ENCODE measurements around the gene LY6G5B. TPM values are rescaled to one million over a fixed set of nuclear protein-coding genes. Genes with fewer than 3 reads are reported as not detected.

Gene LY6G5B
- total RNA-seq, 2 experiments from 2014 or later = 16.7 to 17.2 TPM

DNA sequence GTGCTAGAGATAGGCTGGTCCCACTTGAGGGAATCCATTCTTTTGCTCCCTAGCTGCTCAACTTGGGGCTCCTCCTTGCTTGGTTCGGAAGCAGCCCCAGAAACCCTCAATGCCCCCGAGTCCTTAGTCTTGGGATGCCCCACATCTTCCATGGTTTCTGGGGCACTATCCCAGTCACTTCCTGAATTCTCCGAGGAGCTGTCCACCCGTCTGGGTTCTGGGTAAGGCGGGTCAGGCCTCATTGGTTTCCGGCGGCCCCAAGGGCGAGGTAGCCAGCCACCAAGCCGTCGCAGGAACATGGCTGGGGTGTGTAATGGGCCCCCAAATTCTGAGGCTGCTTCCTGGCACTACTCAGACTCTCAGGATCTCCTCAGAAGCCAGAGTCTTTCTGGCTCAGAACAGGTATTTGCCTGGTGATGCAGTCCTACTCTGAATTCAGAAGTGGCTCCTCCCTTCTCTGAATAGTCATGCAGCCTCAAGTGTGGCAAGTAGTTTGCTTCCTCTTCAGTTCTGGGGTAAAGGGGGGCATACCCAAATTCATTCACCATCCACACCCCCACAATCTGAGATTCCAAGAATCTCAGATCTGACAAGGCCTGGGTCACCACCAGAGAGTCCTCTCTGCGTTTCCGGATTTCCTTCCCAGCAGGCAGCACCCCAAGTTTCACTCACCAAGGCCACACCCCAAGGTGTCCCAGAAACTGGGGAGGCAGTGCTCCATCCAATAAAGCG lies 10.0 kb upstream of the LY6G5B start:
- no peaks in the 10 kb centered on the region for H3K9me3 Mint-ChIP-seq
- H3K27me3 Mint-ChIP-seq = no peaks in the 10 kb centered on the region
- ChIA-PET POLR2A (interaction anchor here (1.0 to 8.1 kb wide), 10 partner anchors 6 to 175 kb away, joined by 5 to 278 read pairs (median 7); partner anchors contain the start of genes APOM, BAG6, DDX39B and HSPA1B), CTCF (interaction anchor here (1.1 to 2.9 kb wide), 3 partner anchors 43 to 292 kb away, joined by 3 to 11 read pairs (median 4); partner anchors contain the start of genes ABHD16A and CLIC1)
- peaks cover 88% of the 10 kb centered on the region for H3K4me1 Mint-ChIP-seq
- DNase-seq = peak; percentile 58
- H3K4me3 Mint-ChIP-seq = peak overlapping the region; percentile 95
- peaks cover 90% of the 10 kb centered on the region for H3K36me3 Mint-ChIP-seq (ENCODE audit: low read depth)
- H3K27ac Mint-ChIP-seq = peak overlapping the region; percentile 95

DNA sequence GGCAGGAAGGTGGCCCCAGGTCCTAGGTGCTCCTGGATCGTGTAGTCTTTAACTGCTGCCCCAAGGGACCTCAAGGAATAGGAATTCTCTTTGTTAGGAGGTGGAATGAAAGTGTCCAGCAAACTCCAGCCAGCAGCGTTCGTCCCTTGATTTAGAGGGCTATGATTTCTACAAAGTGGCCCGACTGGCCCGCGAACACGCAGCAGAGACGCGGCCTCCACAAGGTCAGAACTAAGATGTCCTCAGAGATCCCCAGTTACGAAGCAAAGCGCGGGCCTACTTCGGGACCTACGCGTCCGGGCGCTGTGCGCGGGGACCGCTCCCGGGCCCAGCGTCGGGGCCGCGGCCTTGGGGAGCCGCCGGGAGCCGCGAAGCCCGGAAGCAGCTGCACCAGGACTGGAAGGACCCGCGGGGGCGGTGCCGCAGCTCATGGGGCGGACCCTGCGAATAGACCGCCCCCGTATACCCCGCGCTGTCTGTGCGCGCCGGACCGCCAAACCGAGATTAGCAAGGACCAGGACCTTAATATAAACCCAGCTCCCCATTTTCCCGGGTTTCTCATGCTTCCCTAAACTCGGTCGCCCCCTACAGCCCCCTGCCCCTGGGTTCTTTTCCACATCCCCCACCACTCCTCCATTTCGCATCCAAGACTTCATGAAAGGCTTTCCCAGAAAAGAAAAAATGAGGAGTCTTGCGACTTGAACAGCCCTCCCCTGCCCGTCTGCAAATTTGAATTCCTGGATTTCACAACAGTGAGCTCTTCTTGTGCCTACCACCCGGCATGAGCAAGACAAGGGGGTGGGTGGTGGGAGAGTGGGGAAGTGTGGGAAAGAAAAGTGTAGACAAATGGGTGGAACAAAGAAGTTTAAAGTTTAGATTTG lies 9.2 kb upstream of the LY6G5B start, which contains the start of gene C6orf47:
C6orf47 (minus strand) TSS at position 398 of the 881 bp plus-strand sequence. CDS start 831 bp downstream, outside the sequence.
- ChIA-PET CTCF (interaction anchor here (0.7 to 2.9 kb wide), 7 partner anchors 8 to 291 kb away, joined by 3 to 11 read pairs (median 3); partner anchors contain the start of genes ABHD16A, BAG6 and CLIC1), POLR2A (interaction anchor here (0.7 to 8.1 kb wide), 21 partner anchors 7 to 176 kb away, joined by 3 to 278 read pairs (median 5); partner anchors contain the start of genes ABHD16A, APOM, BAG6 and DDX39B)
- H3K4me3 Mint-ChIP-seq = peak within 1 kb of the TSS; percentile 95
- H3K9me3 Mint-ChIP-seq = no peaks in the 10 kb centered on the region
- peak; percentile 82 for DNase-seq
- peaks cover 83% of the 10 kb centered on the region for H3K4me1 Mint-ChIP-seq
- H3K36me3 Mint-ChIP-seq (ENCODE audit: low read depth) = peaks cover 86% of the 10 kb centered on the region
- H3K27ac Mint-ChIP-seq = peak within 1 kb of the TSS; percentile 95
- H3K27me3 Mint-ChIP-seq = no peaks in the 10 kb centered on the region

DNA sequence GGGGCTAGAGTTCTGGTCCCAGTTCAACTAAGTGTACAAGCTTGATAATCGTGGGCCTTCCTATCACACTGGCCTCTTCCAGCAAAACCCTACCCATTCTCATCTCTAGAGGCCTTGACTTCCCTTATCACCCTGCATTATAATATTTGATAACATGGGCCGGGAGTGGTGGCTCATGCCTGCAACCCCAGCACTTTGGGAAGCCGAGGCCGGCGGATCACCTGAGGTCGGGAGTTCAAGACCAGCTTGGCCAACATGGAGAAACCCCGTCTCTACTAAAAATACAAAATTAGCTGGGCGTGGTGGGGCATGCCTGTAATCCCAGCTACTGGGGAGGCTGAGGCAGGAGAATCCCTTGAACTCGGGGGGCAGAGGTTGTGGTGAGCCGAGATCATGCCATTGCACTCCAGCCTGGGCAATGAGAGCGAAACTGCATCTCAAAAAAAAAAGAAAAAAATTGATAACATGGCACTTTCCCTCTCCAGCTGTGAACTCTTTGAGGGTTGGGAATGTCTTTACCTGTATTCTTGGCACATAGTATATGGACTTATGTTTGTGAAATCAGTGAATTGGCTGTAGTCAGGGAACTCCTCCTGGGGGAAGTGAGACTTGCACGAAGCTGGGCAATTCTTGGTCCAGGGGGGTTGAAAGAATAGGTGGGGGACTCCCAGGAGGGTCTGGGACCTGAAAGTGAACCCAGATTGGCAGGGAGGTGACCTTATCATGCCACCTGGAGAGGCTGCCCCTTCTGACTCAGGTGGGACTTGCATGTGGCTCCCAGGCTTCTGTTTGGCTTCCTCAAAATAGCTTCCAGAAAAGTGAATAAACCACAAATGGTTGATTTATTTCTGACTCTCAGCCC lies 8.3 kb upstream of the LY6G5B start:
- Mint-ChIP-seq H3K9me3 (no peaks in the 10 kb centered on the region), H3K4me1 (peaks cover 82% of the 10 kb centered on the region), H3K36me3 (ENCODE audit: low read depth) (peaks cover 86% of the 10 kb centered on the region), H3K27me3 (no peaks in the 10 kb centered on the region), H3K27ac (peak overlapping the region; percentile 87), H3K4me3 (peak overlapping the region; percentile 95)
- CTCF ChIA-PET = interaction anchor here (0.7 to 2.9 kb wide), 7 partner anchors 9 to 290 kb away, joined by 3 to 11 read pairs (median 3); partner anchors contain the start of genes ABHD16A, BAG6 and CLIC1
- POLR2A ChIA-PET = interaction anchor here (0.7 to 8.1 kb wide), 21 partner anchors 8 to 175 kb away, joined by 3 to 278 read pairs (median 5); partner anchors contain the start of genes ABHD16A, APOM, BAG6 and DDX39B
- DNase-seq = no peak

DNA sequence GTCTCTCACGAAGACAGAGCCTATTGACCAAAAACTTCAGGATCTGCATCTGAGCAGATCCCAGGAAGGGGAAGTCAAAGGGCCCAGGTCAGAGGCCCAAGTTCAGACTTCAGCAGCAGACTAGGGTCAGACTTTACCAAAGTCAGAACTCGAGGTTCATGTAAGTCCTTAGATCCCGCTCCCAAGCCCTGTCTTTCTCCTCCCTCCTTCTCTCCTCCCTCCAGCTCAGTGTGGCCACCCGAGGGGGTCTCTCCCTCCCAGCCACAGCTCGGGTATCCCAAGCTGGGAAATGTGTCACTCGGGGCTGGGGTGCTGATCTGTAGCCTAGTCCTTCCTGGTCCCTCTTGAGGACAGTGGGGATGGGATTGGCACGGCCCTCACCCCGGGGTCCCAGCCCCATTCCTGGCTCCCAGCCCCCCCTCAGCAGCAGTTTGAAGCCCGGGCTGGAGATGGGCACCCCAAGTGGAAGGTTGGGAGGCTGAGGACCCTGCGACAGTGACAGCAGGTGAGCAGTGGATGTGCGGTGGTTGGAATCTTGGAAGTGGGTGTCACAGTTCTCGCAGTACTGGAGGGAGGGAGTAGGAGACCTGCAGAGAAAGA lies 7.6 kb upstream of the LY6G5B start:
- H3K27me3 Mint-ChIP-seq = no peaks in the 10 kb centered on the region
- H3K36me3 Mint-ChIP-seq (ENCODE audit: low read depth) = peaks cover 87% of the 10 kb centered on the region
- peak overlapping the region; percentile 54 for H3K27ac Mint-ChIP-seq
- ChIA-PET POLR2A (interaction anchor here (1.0 to 8.1 kb wide), 4 partner anchors 9 to 945 kb away, joined by 3 to 278 read pairs (median 67); partner anchors contain the start of genes APOM, BAG6, CLIC1 and MDC1), CTCF (interaction anchor here (2.9 kb wide), 1 partner anchor 75 kb away, joined by 11 read pairs; the partner anchor contains the start of gene CLIC1)
- H3K4me3 Mint-ChIP-seq = peak overlapping the region; percentile 95
- no peak for DNase-seq
- peaks cover 85% of the 10 kb centered on the region for H3K4me1 Mint-ChIP-seq
- H3K9me3 Mint-ChIP-seq = no peaks in the 10 kb centered on the region

DNA sequence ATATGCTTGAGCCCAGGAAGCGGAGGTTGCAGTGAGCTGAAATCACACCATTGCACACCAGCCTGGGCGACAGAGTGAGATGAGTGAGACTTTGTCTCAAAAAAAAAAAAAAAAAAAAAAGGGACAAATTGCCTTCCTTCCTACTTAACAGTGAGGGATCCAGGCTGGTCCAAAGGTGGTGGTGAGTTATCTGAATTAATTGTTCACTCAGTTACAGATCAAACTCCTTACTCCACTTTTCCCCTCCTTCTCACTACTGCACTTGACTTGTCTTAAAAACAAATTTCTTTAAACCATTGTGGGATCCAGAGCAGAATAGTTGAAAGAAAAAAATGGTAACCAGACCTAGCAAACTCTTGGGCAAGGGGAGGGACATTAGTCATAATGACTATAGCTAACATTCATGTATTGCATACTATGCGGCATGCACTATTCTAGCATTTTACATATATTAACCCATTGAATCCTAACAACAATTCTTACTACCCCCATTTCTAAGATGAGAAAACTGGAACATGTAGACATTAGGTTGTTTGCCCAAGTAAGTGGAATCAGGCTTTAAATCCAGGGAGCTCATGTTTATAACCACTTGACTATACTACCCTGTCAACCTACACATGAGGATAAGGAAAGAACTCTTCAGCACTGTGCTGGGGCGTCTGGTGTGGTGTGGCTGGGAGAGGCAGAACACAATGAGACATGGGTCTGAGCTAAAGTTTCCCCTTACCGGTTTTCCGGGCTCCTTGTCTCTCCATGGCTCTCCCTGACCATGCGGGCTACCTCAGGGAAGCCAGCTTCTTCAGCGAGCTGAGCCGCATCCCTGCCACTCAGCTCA lies 6.4 kb upstream of the LY6G5B start:
- POLR2A ChIA-PET = interaction anchor here (0.6 to 8.1 kb wide), 11 partner anchors 10 to 946 kb away, joined by 3 to 278 read pairs (median 8); partner anchors contain the start of genes ABHD16A, APOM, BAG6 and CLIC1
- Mint-ChIP-seq H3K4me1 (peaks cover 84% of the 10 kb centered on the region), H3K9me3 (no peaks in the 10 kb centered on the region), H3K27ac (peak overlapping the region; percentile 89), H3K4me3 (peak overlapping the region; percentile 86), H3K36me3 (ENCODE audit: low read depth) (peaks cover 87% of the 10 kb centered on the region), H3K27me3 (no peaks in the 10 kb centered on the region)
- CTCF ChIA-PET = interaction anchor here (0.5 to 2.6 kb wide), 8 partner anchors 11 to 264 kb away, joined by 3 to 19 read pairs (median 5); partner anchors contain the start of genes BAG6, DDX39B, HSPA1B and LTB
- no peak for DNase-seq

DNA sequence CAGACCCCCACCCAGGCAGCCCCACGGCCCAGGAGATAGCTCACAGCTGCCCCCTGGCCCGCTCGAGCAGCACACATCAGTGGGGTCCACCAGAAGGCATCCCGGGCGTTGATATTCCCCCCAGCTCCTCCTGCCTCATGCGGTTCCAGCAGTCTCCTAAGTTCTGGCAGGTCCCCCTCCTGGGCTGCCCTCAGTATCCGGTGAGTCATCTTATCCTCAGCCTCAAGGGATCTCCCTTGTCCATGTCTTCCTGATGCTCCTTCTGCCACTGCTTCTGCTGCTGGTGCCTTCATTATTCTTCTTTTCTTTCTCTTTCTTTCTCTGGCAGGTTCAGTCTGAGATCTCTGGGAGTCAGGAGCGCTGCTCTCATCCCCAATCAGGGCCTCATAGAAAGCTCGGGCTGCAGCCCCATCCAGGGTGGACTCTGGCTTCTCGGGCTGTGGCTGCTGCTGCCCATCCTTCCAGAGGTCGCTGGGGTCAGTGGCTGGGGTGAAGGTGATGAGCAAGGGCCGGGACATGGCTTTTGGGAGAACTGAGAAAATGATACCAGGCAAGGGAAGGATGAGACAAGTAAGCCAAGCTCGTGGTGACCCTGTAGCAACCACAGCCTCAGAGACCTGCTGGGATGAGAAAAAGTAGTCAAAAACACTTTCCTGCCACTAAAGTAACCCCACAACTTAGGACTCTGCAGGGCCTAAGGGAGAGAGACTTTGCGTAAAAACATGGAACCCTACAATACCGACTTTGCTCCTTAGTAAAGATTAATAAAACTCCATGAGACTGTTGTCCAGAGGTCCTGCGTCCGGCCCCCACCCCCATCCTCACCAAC lies 5.6 kb upstream of the LY6G5B start:
- Mint-ChIP-seq H3K4me1 (peaks cover 82% of the 10 kb centered on the region), H3K27ac (peak overlapping the region; percentile 89), H3K27me3 (no peaks in the 10 kb centered on the region), H3K4me3 (peak overlapping the region; percentile 86), H3K9me3 (no peaks in the 10 kb centered on the region), H3K36me3 (ENCODE audit: low read depth) (peaks cover 89% of the 10 kb centered on the region)
- ChIA-PET POLR2A (interaction anchor here (0.6 to 8.1 kb wide), 42 partner anchors 11 to 1308 kb away, joined by 3 to 278 read pairs (median 4); partner anchors contain the start of genes ABHD16A, APOM, BAG6 and CLIC1), CTCF (interaction anchor here (0.5 to 2.6 kb wide), 11 partner anchors 12 to 265 kb away, joined by 3 to 19 read pairs (median 5); partner anchors contain the start of genes BAG6, HSPA1B, LTB and NEU1)
- peak; percentile 36 for DNase-seq

DNA sequence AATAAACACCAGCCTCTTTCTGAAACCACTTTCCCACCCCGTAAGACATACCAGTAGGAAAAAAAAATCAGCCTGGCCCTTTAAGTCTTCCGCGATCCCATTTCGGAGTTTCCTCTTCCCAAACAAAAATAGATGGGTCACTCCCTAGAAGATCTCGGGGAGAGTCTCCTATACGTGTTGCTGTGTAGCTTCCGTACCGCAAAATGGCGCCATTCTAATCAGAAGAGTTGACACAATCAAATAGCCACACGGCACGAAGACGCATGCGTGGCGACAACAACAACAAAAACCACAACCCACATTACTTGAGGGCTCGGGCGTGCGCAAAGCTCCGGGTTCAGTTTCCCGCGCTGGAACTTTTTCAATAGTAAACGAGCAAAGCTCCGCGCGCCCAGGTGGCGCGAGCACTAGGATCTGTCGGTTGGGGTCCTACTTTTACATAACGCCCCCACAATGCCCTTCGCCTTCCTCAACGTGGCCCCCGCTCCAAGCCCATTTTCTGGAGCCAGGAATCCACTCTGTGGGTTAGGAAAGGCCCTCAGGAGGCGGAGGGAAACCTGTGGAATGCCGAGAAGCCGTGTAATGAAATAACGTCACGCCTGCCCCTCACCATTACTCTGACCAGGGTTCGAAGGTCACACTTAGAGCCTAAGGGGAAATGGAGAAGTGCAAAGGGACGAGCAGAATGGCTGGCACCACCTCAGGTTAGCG lies 4.8 kb upstream of the LY6G5B start, which contains the start of gene GPANK1:
GPANK1 (minus strand) TSS at position 208 of the 711 bp plus-strand sequence. CDS start 519 bp downstream, outside the sequence.
- H3K36me3 Mint-ChIP-seq (ENCODE audit: low read depth) = peaks cover 90% of the 10 kb centered on the region
- H3K4me3 Mint-ChIP-seq = peak within 1 kb of the TSS; percentile 86
- H3K27ac Mint-ChIP-seq = peak within 1 kb of the TSS; percentile 89
- H3K4me1 Mint-ChIP-seq = peaks cover 75% of the 10 kb centered on the region
- POLR2A ChIA-PET = interaction anchor here (0.6 to 8.1 kb wide), 39 partner anchors 11 to 1307 kb away, joined by 3 to 278 read pairs (median 5); partner anchors contain the start of genes ABHD16A, APOM, BAG6 and CLIC1
- CTCF ChIA-PET = interaction anchor here (0.5 to 2.6 kb wide), 9 partner anchors 12 to 351 kb away, joined by 3 to 19 read pairs (median 5); partner anchors contain the start of genes BAG6, HSPA1B and NEU1
- no peaks in the 10 kb centered on the region for H3K27me3 Mint-ChIP-seq
- no peaks in the 10 kb centered on the region for H3K9me3 Mint-ChIP-seq
- DNase-seq = peak; percentile 94

DNA sequence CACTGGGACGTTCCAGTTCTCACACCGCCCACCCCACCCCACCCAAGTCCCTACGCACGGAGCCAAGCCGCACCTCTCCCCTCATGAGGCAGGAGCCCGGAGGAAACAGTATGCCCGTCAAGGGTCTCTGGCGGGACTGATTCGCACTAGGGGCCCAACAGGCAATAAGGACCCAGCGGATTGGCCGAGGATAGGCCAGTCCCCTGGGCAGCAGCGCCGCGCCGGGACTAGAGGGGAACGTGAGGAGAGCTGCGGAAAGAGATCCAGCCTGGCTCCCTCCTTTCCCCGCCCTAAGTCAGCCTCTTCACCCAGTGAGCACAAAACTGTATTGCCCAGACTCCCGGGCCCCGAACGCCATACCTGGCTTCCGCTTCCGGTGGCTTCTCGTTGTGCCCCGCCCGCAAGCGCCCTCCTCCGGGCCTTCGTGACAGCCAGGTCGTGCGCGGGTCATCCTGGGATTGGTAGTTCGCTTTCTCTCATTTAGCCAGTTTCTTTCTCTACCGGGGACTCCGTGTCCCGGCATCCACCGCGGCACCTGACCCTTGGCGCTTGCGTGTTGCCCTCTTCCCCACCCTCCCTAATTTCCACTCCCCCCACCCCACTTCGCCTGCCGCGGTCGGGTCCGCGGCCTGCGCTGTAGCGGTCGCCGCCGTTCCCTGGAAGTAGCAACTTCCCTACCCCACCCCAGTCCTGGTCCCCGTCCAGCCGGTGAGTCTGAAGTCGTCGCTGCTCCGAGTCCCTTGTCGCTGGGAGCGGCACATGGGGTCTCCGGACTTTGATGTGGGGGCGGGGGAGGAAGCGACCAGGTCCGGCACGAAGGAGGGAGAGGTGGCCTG lies 4.1 kb upstream of the LY6G5B start, which contains the start of gene CSNK2B:
CSNK2B (plus strand) TSS at position 580 of the 836 bp plus-strand sequence. CDS start 752 bp downstream, outside the sequence.
- POLR2A ChIA-PET = interaction anchor here (1.0 to 8.1 kb wide), 29 partner anchors 12 to 1306 kb away, joined by 3 to 278 read pairs (median 7); partner anchors contain the start of genes ABHD16A, APOM, BAG6 and CLIC1
- peak within 1 kb of the TSS; percentile 89 for H3K27ac Mint-ChIP-seq
- peaks cover 92% of the 10 kb centered on the region for H3K36me3 Mint-ChIP-seq (ENCODE audit: low read depth)
- H3K4me1 Mint-ChIP-seq = peaks cover 74% of the 10 kb centered on the region
- peak; percentile 99 for DNase-seq
- H3K9me3 Mint-ChIP-seq = no peaks in the 10 kb centered on the region
- CTCF ChIA-PET = interaction anchor here (0.6 to 2.6 kb wide), 7 partner anchors 13 to 352 kb away, joined by 3 to 19 read pairs (median 6); partner anchors contain the start of genes BAG6, HSPA1B and NEU1
- peak within 1 kb of the TSS; percentile 86 for H3K4me3 Mint-ChIP-seq
- H3K27me3 Mint-ChIP-seq = no peaks in the 10 kb centered on the region
